PC-3 (cell line): ENCODE measurements around the gene NECAB2. TPM values are rescaled to one million over a fixed set of nuclear protein-coding genes. Genes with fewer than 3 reads are reported as not detected.
"Not testable (repeated sequence)": the region's sequence is repeated elsewhere in the genome, so short reads cannot be mapped to it uniquely, and the experiment has no call there.

Experiments
- ATAC-seq: fragments of 200-7000 bp; cut with Tn5 transposase; 2 replicates; pipeline ENCODE4 v1.9.1; 2020; ENCODE audit warnings: mild to moderate bottlenecking, moderate library complexity
- BruUV-seq: library from RNA; stranded (reverse); fragments of 400-500 nt; replicated peaks from 2 replicates; lab custom pipeline; 2021; lab: Mats Ljungman, UMichigan
- CTCF ChIA-PET: fragments of 300-600 bp; sonication (Branson Sonifier 250); formaldehyde crosslinking; loops from one replicate; lab custom pipeline; 2022; ENCODE audit warnings: antibody characterized with exemption; lab: Charles Lee
- POLR2A ChIA-PET: fragments of 300-600 bp; sonication (Branson Sonifier 250); formaldehyde crosslinking; loops from one replicate; lab custom pipeline; 2022; ENCODE audit warnings: antibody characterized with exemption; ENCODE audit not compliant: unreplicated experiment; lab: Charles Lee
- DNase-seq: peaks from one replicate; pipeline ENCODE4 v3.0.0-alpha.2; 2015
- H2AFZ ChIP-seq: fragments of 300-600 bp; sonication (generic); 2 replicates; pipeline ENCODE4 v1.6.0; 2016; ENCODE audit warnings: antibody characterized with exemption, low read length
- H3F3A ChIP-seq: fragments of 300-600 bp; sonication (generic); one replicate; pipeline ENCODE4 v1.6.0; 2017; ENCODE audit warnings: antibody characterized with exemption, low read length, control low read depth, mild to moderate bottlenecking; ENCODE audit not compliant: unreplicated experiment
- H3K27ac ChIP-seq: fragments of 300-600 bp; sonication (generic); 2 replicates; pipeline ENCODE4 v1.5.1; 2016; ENCODE audit warnings: mild to moderate bottlenecking, low read length
- H3K27me3 ChIP-seq: fragments of 300-600 bp; sonication (generic); 2 replicates; pipeline ENCODE4 v1.6.1; 2016; ENCODE audit warnings: low read length, mixed read lengths
- H3K36me3 ChIP-seq: fragments of 300-600 bp; sonication (generic); 2 replicates; pipeline ENCODE4 v1.6.1; 2016; ENCODE audit warnings: low read depth, mixed run types, low read length, mixed read lengths
- H3K4me1 ChIP-seq: fragments of 300-600 bp; sonication (generic); 2 replicates; pipeline ENCODE4 v1.5.1; 2016; ENCODE audit warnings: low read length; ENCODE audit not compliant: insufficient read depth
- H3K4me2 ChIP-seq: fragments of 300-600 bp; sonication (generic); 2 replicates; pipeline ENCODE4 v1.6.0; 2016; ENCODE audit warnings: low read length
- H3K4me3 ChIP-seq: fragments of 300-600 bp; sonication (generic); 2 replicates; pipeline ENCODE4 v1.5.1; 2016; ENCODE audit warnings: mild to moderate bottlenecking, low read length, mixed read lengths
- H3K79me2 ChIP-seq: fragments of 300-600 bp; sonication (generic); 2 replicates; pipeline ENCODE4 v1.6.1; 2017; ENCODE audit warnings: low read length, mixed read lengths
- H3K9ac ChIP-seq: fragments of 300-600 bp; sonication (generic); 2 replicates; pipeline ENCODE4 v1.6.0; 2016; ENCODE audit warnings: mild to moderate bottlenecking, low read length
- H3K9me2 ChIP-seq: fragments of 300-600 bp; sonication (generic); replicated peaks from 2 replicates; pipeline ENCODE4 v1.6.1; 2016; ENCODE audit warnings: mixed run types, low read length, mixed read lengths
- H3K9me3 ChIP-seq: fragments of 300-600 bp; sonication (generic); 2 replicates; pipeline ENCODE4 v1.6.1; 2016; ENCODE audit warnings: low read length, mixed read lengths
- H4K20me1 ChIP-seq: fragments of 300-600 bp; sonication (generic); 2 replicates; pipeline ENCODE4 v1.6.1; 2016; ENCODE audit warnings: low read length, mixed read lengths
- CTCF ChIP-seq: fragments of 300-600 bp; sonication (generic); conservative IDR thresholded peaks from 2 replicates; pipeline ENCODE4 v1.5.1; 2017; ENCODE audit warnings: antibody characterized with exemption, low read depth, mild to moderate bottlenecking, low read length
- EZH2 ChIP-seq: fragments of 300-600 bp; sonication (generic); IDR thresholded peaks from one replicate; pipeline ENCODE4 v1.6.1; 2017; ENCODE audit warnings: antibody characterized with exemption, mild to moderate bottlenecking, low read length; ENCODE audit not compliant: unreplicated experiment
- EZH2phosphoT487 ChIP-seq: fragments of 300-600 bp; sonication (generic); IDR thresholded peaks from 2 replicates; pipeline ENCODE4 v1.6.1; 2018; ENCODE audit warnings: mild to moderate bottlenecking, antibody characterized with exemption, low read length, borderline replicate concordance
- intact Hi-C: fragments of 100-400 bp; cut with micrococcal nuclease; formaldehyde crosslinking; loops from 2 replicates; pipeline ENCODE4 v1.9.0; 2023
- total RNA-seq: library from RNA; depleted of rRNA; stranded (reverse); fragments of >200 nt; gene quantifications from 2 replicates; pipeline ENCODE4 v1.2.3, GENCODE V29; 2014

The NECAB2 gene
- total RNA-seq, 1 experiment from 2014 or later, result 0.22 TPM

- H4K20me1 ChIP-seq, result no peaks in the 10 kb centered on the region
- no peak overlapping the region for H3K27ac ChIP-seq
- BruUV-seq, result no TSS peak
- ATAC-seq, result no peak
- no peaks in the 10 kb centered on the region for H3K9me2 ChIP-seq
- no peak overlapping the region for H2AFZ ChIP-seq
- no peaks in the 10 kb centered on the region for H3K27me3 ChIP-seq
- ChIA-PET POLR2A (no interaction called here), CTCF (no interaction called here)
- H3K4me2 ChIP-seq, result no peak overlapping the region
- H3K9ac ChIP-seq, result no peak overlapping the region
- H3K9me3 ChIP-seq, result no peaks in the 10 kb centered on the region
- TF ChIP-seq CTCF (no peak), EZH2 (no peak), EZH2phosphoT487 (no peak)
- no peaks in the 10 kb centered on the region for H3K36me3 ChIP-seq
- no peak overlapping the region for H3K4me3 ChIP-seq
- DNase-seq, result no peak
- intact Hi-C loops, result no loop called here
- H3F3A ChIP-seq, result no peaks in the 10 kb centered on the region
- no peaks in the 10 kb centered on the region for H3K79me2 ChIP-seq
- peaks cover 5% of the 10 kb centered on the region; the same call in 1 of the 2 replicates for H3K4me1 ChIP-seq
Measured at GRCh38 chr16:83947642-83948234, 20.3 kb upstream of the NECAB2 start.

- Histone ChIP-seq H3K27ac (no peak overlapping the region), H3K36me3 (no peaks in the 10 kb centered on the region), H3K9ac (no peak overlapping the region), H3K4me1 (peaks cover 6% of the 10 kb centered on the region; the same call in 1 of the 2 replicates), H4K20me1 (no peaks in the 10 kb centered on the region), H2AFZ (no peak overlapping the region), H3K4me3 (no peak overlapping the region), H3K9me2 (no peaks in the 10 kb centered on the region), H3K79me2 (peaks cover 6% of the 10 kb centered on the region), H3K9me3 (no peaks in the 10 kb centered on the region), H3K27me3 (no peaks in the 10 kb centered on the region), H3F3A (no peaks in the 10 kb centered on the region), H3K4me2 (no peak overlapping the region)
- intact Hi-C loops, result no loop called here
- TF ChIP-seq EZH2phosphoT487, result no peak
- no peak for TF ChIP-seq CTCF
- TF ChIP-seq EZH2, result no peak
- BruUV-seq, result no TSS peak
- POLR2A ChIA-PET, result no interaction called here
- CTCF ChIA-PET, result interaction anchor here (0.6 kb wide), 1 partner anchor 7 kb away, joined by 3 read pairs; no protein-coding TSS in a partner anchor
- ATAC-seq (no peak), DNase-seq (no peak)
Measured at GRCh38 chr16:83948914-83949723, 18.9 kb upstream of the NECAB2 start.

DNA sequence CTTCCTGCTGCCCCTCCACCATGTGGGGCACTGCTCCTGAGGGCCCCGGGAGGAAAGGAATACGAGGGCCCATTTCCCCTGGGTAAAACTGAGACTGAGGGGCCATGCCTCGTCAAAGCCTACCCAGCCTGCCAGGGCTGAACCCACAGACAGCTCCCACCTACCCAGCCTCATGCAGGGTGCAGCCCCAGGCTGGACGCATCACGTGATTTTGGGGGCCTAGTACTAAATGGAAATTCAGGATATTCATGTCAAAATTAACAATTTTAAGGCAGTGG, 18.4 kb upstream of the NECAB2 start:
- Histone ChIP-seq H3K79me2 (peaks cover 11% of the 10 kb centered on the region), H3K9ac (no peak overlapping the region), H3K36me3 (no peaks in the 10 kb centered on the region), H3F3A (no peaks in the 10 kb centered on the region), H3K27ac (no peak overlapping the region), H3K4me3 (no peak overlapping the region), H3K4me1 (peaks cover 12% of the 10 kb centered on the region), H3K27me3 (no peaks in the 10 kb centered on the region), H3K4me2 (no peak overlapping the region), H4K20me1 (no peaks in the 10 kb centered on the region), H2AFZ (no peak overlapping the region), H3K9me3 (no peaks in the 10 kb centered on the region), H3K9me2 (no peaks in the 10 kb centered on the region)
- CTCF ChIA-PET, result no interaction called here
- ATAC-seq (no peak), DNase-seq (no peak)
- BruUV-seq, result no TSS peak
- TF ChIP-seq CTCF, result no peak
- no peak for TF ChIP-seq EZH2
- no peak for TF ChIP-seq EZH2phosphoT487
- intact Hi-C loops, result no loop called here
- POLR2A ChIA-PET, result no interaction called here

- ATAC-seq, intact Hi-C loops, H2AFZ ChIP-seq, CTCF ChIA-PET, H3K4me2 ChIP-seq, DNase-seq, H3K9me2 ChIP-seq, H3K4me3 ChIP-seq, H3K9ac ChIP-seq, H3K27ac ChIP-seq, H3K9me3 ChIP-seq, BruUV-seq, H3K36me3 ChIP-seq, H4K20me1 ChIP-seq, H3F3A ChIP-seq, POLR2A ChIA-PET, H3K27me3 ChIP-seq: not testable (repeated sequence)
- Histone ChIP-seq H3K79me2 (peaks cover 18% of the 10 kb centered on the region), H3K4me1 (peaks cover 15% of the 10 kb centered on the region)
Measured at GRCh38 chr16:83950862-83951399, 17.1 kb upstream of the NECAB2 start.
